ENCODE data around the gene GALNT13.

GALNT13 gene

DNA sequence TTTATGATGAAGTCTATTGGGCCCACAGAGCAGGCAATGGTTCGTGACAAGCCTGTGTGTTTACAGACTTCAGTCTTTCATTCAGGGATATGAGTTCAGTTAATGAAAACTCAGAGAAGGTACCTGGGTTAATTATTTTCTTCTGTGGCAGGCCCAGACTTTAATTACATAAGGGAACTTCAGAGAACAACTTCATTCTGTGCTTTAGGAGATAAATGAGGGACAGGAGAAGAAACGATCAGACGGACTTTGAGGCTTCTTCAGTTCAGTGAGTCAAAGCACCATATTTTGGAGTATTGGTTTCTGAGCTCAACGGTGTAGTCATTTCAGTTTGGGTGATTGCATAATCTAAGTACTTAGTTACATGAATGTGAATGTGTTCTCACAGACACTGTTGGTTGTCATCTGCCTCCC is 623.7 kb downstream of the GALNT13 start:
- no peak for DNase-seq

DNA sequence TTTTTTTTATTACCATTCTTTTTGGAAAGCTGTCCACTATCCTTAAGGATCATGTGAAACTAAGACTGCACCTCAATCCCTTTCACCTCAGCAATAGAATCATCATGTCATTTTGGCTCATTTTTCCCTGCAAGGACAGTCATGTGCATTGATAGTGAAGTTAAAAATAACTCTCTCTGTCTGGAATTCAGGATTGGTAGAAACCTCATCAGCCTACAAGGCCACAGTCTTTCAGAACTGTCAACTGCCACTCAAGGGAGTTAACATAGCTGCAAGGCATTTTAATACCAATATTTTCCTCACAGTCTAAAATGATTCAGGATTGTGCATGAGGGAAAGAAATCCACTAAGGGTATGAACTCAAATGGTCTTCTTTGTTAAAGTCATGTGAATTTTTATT is 625.3 kb downstream of the GALNT13 start:
- DNase-seq: no peak
